Measurements from ENCODE around the gene ADAM12. TPM values are rescaled to one million over a fixed set of nuclear protein-coding genes. Genes with fewer than 3 reads are reported as not detected.

The ADAM12 gene
- total and polyA plus RNA-seq, 9 of the 15 experiments (the other 6 are each of a cell fraction or from before 2014, with no cell fraction given): not detected

GRCh38 chr10:126094537-126094936 lies 293.7 kb downstream of the ADAM12 start (continued):
- TF ChIP-seq CUX1 (CRISPR knock-in tag; IDR thresholded peaks at IDR 0.05) (no peak), ZNF217 (CRISPR knock-in tag; IDR thresholded peaks at IDR 0.05) (no peak), OTX1 (CRISPR knock-in tag; IDR thresholded peaks at IDR 0.05) (no peak), TSC22D4 (tag; IDR thresholded peaks at IDR 0.05) (no peak), ZFP36 (IDR thresholded peaks at IDR 0.05; ENCODE audit: low read depth, low read length, partially characterized antibody) (no peak), BDP1 (IDR thresholded peaks at IDR 0.05; ENCODE audit: insufficient read depth, insufficient read length) (no peak), MBD2 (IDR thresholded peaks at IDR 0.05; ENCODE audit: borderline replicate concordance, low read depth) (no peak)

Data from K562 (cell line).